A172 (cell line): ENCODE data around the gene CD96. TPM values are rescaled to one million over a fixed set of nuclear protein-coding genes. Genes with fewer than 3 reads are reported as not detected.
"Not testable (repeated sequence)": the region's sequence is repeated elsewhere in the genome, so short reads cannot be mapped to it uniquely, and the experiment has no call there.

Experiments used
- DNase-seq: peaks from one replicate; pipeline ENCODE4 v3.0.0-alpha.2; 2015; ENCODE audit warnings: low spot score
- total RNA-seq: library from RNA; depleted of rRNA; stranded (reverse); fragments of >200 nt; shearing (Covaris generic); gene quantifications from 2 replicates; pipeline ENCODE4 v1.2.3, GENCODE V29; 2014; rRNA removed

CD96 gene
- total RNA-seq, 1 experiment from 2014 or later = not detected

DNA sequence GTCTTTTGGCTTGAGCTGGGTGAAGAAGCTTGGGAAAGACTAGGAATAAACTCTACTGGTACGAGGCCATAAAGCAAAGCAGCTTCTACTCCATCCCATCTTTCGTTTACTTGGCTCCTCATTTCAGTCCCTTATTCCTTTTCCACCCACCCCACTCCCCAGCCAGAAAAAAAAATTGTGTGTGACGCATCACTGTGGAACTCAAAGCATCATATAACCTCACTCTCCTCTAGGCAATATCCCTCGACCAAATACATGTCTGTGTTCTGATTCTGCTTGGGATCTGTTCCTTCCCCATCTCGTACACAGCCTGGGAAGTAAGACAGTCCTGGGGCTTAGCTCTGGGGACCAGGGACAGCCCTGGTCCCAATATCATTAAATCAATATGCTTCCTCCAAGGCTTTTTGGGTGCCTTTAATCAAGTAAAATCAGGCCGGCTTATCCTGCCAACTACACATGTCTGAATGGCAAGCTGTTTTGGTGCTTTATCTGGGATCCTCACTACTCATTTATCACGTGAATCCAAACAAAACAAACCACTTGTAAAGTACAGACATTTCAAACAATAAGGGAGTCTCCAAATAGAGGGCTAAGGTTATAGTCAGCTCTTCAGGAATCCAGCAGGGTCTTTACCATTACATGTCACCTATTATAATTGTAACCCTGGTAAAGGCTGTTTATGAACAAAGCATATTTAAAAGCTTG lies 128.1 kb downstream of the CD96 start:
- DNase-seq = peak; percentile 74

DNA sequence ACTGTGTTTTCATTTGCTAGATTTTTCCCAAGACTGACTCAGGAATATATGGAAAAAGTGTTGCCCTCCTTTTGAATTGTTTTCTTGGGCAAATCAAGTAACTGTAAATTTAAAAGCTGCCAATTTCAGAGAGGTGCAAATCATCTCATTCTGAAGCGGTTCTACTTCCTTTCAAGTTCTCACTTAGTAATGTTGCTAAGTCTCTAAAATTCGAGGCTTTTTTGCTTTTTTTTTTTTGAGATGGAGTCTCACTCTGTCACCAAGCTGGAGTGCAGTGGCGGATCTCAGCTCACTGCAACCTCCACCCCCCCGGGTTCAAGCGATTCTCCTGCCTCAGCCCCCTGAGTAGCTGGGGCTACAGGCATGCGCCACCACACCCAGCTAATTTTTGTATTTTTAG lies 130.5 kb downstream of the CD96 start:
- not testable (repeated sequence) for DNase-seq

DNA sequence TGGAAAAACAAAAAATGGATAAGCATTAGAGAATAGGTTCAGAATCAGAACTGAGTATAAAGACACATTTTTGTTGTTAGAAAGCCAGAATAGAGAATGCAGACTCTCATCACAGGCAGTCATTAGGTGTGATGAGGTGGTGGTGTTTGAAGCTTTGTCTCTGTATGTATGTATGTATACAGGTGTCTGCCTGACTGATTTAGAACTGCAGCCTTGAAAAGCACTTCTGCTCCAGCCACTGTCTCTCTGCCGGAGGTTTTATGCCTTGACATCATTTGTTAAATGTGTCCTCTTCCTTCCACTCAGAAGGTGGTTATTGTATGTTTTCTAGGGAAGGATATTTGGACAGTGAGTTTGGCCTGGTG lies 133.8 kb downstream of the CD96 start:
- DNase-seq = no peak

- DNase-seq = peak; percentile 85
These were observed 134.4 kb downstream of the CD96 start for GRCh38 chr3:111676211-111677006.

DNA sequence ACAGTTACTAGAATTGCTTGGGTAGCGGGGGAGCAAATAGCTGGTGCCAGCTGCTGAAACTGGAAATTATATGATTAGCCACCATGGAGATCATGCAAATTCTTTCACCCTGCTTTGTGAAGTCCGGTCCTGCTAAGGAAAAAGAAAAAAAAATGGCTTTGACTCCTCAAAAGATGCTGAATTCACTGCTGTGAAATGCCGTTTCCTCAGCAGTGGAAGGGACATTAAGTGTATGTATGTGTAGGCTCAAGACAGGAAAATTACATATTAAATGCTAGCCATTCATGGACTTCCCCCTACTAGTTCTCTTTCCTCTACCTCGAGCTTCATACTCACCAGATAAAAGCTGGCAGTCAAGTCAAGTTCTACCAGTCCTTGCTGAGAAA lies 135.0 kb downstream of the CD96 start:
- DNase-seq = no peak

DNA sequence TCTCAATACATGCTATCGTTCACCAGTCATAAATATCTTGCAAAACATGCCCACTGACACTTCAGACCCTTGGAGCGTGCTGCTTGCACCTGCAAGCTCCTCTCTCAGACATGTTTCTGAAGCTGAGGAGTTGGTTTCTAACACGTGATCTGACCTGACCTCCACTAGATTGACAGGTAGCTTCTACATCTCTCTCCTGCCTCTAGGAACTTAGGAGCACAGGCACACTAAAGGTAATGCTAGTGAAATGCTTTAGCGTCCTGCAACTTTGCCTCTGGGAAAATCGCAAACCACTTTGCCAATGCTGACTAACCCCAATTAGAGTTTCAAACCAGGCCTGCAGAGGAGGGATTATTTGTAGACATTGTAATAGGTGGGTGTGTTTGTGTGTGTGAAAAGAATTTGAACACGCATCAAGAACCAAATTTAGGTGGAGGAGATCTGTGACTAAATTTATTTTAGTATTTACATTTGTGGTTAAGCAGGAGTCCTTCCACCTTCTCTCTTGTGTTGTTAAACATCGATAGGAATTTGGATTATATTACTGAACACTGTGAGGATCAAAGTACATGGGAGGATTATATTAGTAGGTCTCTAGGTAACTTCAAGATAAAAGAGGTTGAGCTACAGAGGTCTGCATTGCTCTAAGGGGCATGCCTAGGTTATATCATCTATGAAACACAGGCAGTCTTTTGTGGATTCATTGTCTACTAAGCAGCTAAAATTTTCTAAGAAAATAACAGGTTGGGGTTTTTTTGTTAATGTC lies 139.8 kb downstream of the CD96 start:
- DNase-seq = no peak

GRCh38 chr3:111684640-111685039 lies 142.6 kb downstream of the CD96 start:
- no peak for DNase-seq

DNA sequence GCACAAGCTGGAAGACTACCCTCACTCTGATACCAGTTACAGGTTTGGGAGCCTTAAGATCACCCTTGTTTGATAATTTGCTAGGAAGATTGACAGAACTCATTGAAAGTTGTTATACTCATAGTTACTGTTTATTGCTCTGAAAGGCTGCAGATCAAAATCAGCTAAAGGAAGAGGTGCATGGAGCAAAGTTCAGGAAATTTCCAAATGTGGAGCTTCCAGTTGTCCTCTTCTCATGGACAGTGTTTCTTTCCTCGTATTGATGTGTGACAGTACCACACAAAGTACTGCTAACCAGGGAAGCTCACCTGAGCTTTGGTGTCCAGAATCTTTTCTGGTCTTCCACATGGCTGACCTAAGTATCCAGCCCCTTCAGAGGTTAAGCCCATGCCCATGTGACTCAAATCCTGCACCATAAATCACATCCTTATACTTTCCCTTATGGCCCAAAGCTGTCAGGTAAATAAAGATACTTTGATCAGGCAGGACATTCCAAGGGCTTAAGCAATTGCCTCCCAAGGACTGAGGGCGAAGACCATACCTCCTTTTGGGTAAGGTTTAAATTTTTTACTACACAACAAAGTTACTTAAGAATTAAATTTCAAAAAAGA lies 146.3 kb downstream of the CD96 start:
- DNase-seq = no peak

DNA sequence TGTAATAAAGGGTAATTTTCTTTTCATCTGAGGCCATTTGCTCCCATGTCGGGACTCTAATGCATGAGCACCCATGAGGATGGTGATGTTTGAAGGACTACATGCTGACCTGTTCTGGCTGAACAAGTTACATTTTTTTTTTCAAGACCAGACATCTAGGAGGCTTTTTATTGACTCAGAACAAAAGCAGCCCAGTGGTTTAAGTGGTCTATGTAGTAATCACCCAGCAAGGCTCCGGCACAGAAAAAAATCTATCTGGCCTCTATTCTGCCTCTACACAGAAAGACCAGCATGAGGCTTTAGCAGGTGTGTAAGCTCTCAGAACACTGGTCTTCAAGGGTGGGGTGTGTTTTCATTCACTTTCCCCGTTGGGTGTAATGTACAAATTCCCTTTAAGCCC lies 148.2 kb downstream of the CD96 start:
- peak; percentile 52 for DNase-seq

DNA sequence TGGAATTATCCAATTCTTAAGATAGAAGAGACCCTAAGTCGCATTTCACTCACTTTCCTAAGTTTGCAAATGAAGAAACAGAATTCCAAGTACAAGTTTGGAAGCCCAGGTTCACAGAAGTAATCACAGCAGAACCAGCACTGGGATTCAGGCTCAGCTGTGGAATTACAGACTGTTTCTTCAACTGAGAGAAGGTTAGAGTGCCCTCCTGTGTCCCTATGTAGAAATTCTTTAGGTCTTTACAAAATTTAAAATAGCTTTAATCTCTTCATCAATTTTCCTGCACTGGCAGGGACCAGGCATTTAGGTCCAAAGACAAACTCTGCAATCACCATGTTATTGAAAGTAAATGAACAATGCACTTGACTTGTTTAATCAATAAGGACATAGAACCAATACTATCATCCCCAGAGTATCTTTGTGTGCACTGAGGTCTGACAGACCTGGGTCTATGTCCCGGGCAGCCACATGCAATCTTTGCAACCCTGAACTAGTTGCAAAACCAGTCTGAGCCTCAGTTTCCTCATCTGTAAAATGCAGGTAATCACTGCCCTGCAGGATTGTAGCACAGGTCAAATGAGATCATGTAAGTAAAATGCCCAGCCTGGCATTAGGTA lies 149.4 kb downstream of the CD96 start:
- peak; percentile 54 for DNase-seq

GRCh38 chr3:111692593-111693552 lies 150.9 kb downstream of the CD96 start:
- DNase-seq = no peak

DNA sequence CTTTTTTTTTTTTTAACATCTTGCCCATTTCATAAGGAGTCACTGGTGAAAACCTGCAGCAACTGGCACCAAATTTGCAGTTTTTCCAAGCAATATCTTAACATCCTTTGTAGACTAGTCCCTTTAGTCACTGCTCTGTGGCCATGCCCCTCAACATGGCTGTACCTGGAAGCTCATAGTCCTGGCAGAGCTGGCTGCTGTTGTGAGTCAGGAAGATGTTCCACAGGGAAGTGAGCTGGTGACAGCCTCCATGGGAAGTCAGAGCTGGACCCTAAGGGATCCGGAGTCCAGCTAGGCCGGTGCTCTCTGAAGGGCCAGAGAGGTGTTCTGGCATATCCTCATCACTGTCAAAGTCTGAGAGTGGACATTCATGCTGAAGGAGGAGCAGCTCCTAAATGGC lies 152.5 kb downstream of the CD96 start:
- DNase-seq = peak; percentile 28

GRCh38 chr3:111695636-111696117 lies 153.7 kb downstream of the CD96 start:
- DNase-seq = peak; percentile 91

GRCh38 chr3:111700054-111700453 lies 158.1 kb downstream of the CD96 start:
- no peak for DNase-seq

DNA sequence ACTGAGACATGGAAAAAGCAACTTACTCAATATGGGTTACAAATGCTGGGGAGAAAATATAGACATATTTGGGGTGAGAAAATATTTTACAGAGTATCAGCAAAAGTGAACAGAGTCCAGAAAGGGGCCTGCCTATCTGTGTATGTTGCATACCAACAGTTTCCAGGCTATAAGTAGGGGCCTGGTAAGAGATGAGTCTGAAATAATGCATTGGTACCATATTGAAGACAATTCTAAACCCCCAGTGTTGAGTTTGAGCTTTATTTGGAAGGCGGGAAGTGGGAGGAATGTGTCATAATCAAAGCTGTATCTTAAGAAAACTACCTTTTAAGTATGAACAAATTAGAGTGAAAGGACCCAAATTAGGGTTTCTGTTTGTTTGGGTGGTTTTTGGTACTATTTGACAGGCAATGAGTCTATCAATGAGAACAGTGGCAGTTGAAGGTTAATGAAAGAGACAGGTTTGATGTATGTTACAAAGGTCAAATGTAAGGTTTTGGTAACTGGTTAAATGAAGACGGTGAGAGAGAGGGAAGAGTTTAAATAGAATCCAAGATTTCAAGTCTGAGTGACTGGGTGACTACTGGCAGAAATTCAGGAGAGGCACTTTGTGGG lies 159.4 kb downstream of the CD96 start:
- DNase-seq = no peak

Other genes starting within 250 kb of the CD96 start
- gene ZBED2, start 53.1 kb downstream of the CD96 start, total RNA-seq = 0.22 TPM in 1 of 2 replicates, not detected in the other
- gene PLCXD2, start 132.5 kb downstream of the CD96 start, total RNA-seq = 2.0 TPM in 2 replicates